Stimulated activated CD4-positive, alpha-beta T cell treated with anti-CD3 and anti-CD28 coated beads, Interleukin-2, amount 100 ng/mL, for 48 hours (primary cell): ENCODE measurements around the gene IFI27.
"Not testable (repeated sequence)": the region's sequence is repeated elsewhere in the genome, so short reads cannot be mapped to it uniquely, and the experiment has no call there.

ENCODE experiments used
- DNase-seq, 2 donors: peaks; one replicate each; pipeline ENCODE4 v3.0.0-alpha.2; 2020

The IFI27 gene

GRCh38 chr14:94110552-94111181 is at the start of gene IFI27:
Gene IFI27, plus strand, starts transcription at chr14:94110736.
- DNase-seq: no peak

GRCh38 chr14:94062344-94062940 is 48.1 kb upstream of the IFI27 start:
- no peak for DNase-seq

GRCh38 chr14:94066089-94066676 is 44.4 kb upstream of the IFI27 start:
- no peak for DNase-seq

GRCh38 chr14:94072076-94072475 is 38.5 kb upstream of the IFI27 start:
- not testable (repeated sequence) for DNase-seq

- no peak for DNase-seq
Measured at GRCh38 chr14:94074534-94074933, 36.0 kb upstream of the IFI27 start.

GRCh38 chr14:94075008-94075407 is 35.5 kb upstream of the IFI27 start:
- no peak for DNase-seq

GRCh38 chr14:94077111-94077821 is 33.3 kb upstream of the IFI27 start:
- no peak for DNase-seq

GRCh38 chr14:94077823-94078222 is 32.7 kb upstream of the IFI27 start:
- no peak for DNase-seq

GRCh38 chr14:94079891-94080620 is 30.5 kb upstream of the IFI27 start:
- DNase-seq: peak in 1 of 2 donors; percentile 7

- peak; percentile 93 to 94 for DNase-seq
Measured at GRCh38 chr14:94080621-94081385, 29.7 kb upstream of the IFI27 start, which contains the start of the genes DDX24 and IFI27L1. Gene DDX24, minus strand, starts transcription at chr14:94081202. Its CDS starts 1,460 bp downstream, at chr14:94079742. Gene IFI27L1, plus strand, starts transcription at chr14:94081310. Its CDS starts 15,628 bp downstream, at chr14:94096938.

GRCh38 chr14:94081386-94081820 is 29.1 kb upstream of the IFI27 start:
- DNase-seq: no peak

GRCh38 chr14:94087891-94088290 is 22.6 kb upstream of the IFI27 start:
- DNase-seq: no peak

GRCh38 chr14:94088516-94088915 is 22.0 kb upstream of the IFI27 start:
- no peak for DNase-seq

GRCh38 chr14:94089479-94089878 is 21.1 kb upstream of the IFI27 start:
- no peak for DNase-seq

- DNase-seq: no peak
Measured at GRCh38 chr14:94093418-94093817, 17.1 kb upstream of the IFI27 start.

GRCh38 chr14:94097091-94097490 is 13.4 kb upstream of the IFI27 start:
- DNase-seq: no peak

- DNase-seq: no peak
Measured at GRCh38 chr14:94098326-94098992, 12.1 kb upstream of the IFI27 start.

GRCh38 chr14:94099006-94099405 is 11.5 kb upstream of the IFI27 start:
- DNase-seq: no peak

GRCh38 chr14:94100847-94101246 is 9.7 kb upstream of the IFI27 start:
- no peak for DNase-seq

GRCh38 chr14:94101748-94102147 is 8.8 kb upstream of the IFI27 start:
- no peak for DNase-seq

- DNase-seq: no peak
Measured at GRCh38 chr14:94102768-94103482, 7.6 kb upstream of the IFI27 start.
